ENCODE measurements around the gene ZNF207.
"Not testable (repeated sequence)": the region's sequence is repeated elsewhere in the genome, so short reads cannot be mapped to it uniquely, and the experiment has no call there.

ZNF207 gene

DNA sequence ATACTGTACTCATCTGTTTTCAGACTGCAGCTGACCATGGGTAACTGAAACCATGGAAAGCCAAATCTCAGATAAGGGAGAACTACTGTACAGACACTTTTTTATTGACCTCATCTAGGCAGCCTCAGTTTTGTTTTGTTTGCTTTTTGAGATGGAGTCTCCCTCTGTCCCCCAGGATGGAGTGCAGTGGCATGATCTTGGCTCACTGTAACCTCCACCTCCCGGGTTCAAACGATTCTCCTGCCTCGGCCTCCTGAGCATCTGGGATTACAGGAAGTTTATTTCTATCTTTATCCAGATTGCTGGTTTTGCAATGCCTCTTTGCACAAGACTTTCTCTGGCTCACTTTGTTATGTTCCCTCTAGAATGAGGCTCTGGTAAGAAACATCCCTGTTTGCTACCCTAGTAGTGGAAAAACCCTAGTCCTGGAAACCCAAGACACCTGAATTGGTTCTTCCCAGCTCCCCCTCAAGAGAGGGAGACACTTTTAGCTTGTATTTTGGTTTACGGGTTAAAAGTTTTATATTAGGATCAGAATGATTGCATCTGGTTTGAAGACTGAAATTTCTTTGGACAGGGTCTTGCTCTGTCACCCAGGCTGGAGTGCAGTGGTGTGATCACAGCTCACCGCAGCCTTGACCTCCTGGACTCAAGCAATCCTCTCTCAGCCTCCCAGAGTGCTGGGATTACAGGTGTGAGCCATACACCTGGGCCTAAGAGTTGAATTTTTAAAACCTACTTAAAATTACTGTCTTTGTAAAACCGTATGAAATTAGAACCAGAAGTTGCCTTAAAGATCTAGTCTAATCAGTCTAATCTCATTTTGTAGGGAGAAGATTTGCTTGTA lies 38.9 kb downstream of the ZNF207 start:
- no peak for DNase-seq (ENCODE audit: low read depth, low spot score)
- no peak for TF ChIP-seq SUZ12 (IDR thresholded peaks at IDR 0.05; ENCODE audit: extremely low read depth, insufficient read depth, insufficient read length)
- no peak for TF ChIP-seq YY1 (IDR thresholded peaks at IDR 0.05; ENCODE audit: insufficient read depth, insufficient read length)
- no peak for TF ChIP-seq ZNF274 (IDR thresholded peaks at IDR 0.05; ENCODE audit: low read depth, low read length)
- H3K27me3 ChIP-seq (ENCODE audit: insufficient read depth, insufficient read length) = no peaks in the 10 kb centered on the region
- no peaks in the 10 kb centered on the region for H3K36me3 ChIP-seq (ENCODE audit: insufficient read depth, insufficient read length, low read length)
- no peak overlapping the region for H3K9ac ChIP-seq (ENCODE audit: insufficient read length, low read depth)
- H3K9me3 ChIP-seq (ENCODE audit: insufficient read depth, low read length) = no peaks in the 10 kb centered on the region
- no peaks in the 10 kb centered on the region for H3K4me1 ChIP-seq (ENCODE audit: insufficient read depth, insufficient read length)
- H3K4me3 ChIP-seq (ENCODE audit: insufficient read length, low read depth) = no peak overlapping the region

DNA sequence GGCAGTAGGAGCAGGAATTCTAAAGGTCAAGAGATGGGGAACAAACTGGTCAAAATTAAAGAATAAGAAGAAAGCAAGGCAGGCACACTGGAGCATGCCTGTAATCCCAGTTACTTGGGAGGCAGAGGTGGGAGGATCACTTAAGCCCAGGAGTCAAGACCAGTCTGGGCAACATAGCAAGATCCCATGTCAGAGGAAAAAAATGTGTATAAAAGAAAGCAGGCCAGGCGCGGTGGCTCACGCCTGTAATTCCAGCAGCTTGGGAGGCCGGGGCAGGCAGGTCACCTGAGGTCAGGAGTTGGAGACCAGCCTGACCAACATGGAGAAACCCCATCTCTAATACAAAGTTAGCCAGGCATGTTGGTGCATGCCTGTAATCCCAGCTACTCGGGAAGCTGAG lies 43.9 kb downstream of the ZNF207 start:
- no peaks in the 10 kb centered on the region for H3K9me3 ChIP-seq (ENCODE audit: insufficient read depth, low read length)
- no peak overlapping the region for H3K4me3 ChIP-seq (ENCODE audit: insufficient read length, low read depth)
- H3K9ac ChIP-seq (ENCODE audit: insufficient read length, low read depth) = no peak overlapping the region
- peaks cover 2% of the 10 kb centered on the region for H3K4me1 ChIP-seq (ENCODE audit: insufficient read depth, insufficient read length)
- H3K27me3 ChIP-seq (ENCODE audit: insufficient read depth, insufficient read length) = no peaks in the 10 kb centered on the region
- TF ChIP-seq SUZ12 (IDR thresholded peaks at IDR 0.05; ENCODE audit: extremely low read depth, insufficient read depth, insufficient read length) (no peak), YY1 (IDR thresholded peaks at IDR 0.05; ENCODE audit: insufficient read depth, insufficient read length) (no peak), ZNF274 (IDR thresholded peaks at IDR 0.05; ENCODE audit: low read depth, low read length) (no peak)
- no peaks in the 10 kb centered on the region for H3K36me3 ChIP-seq (ENCODE audit: insufficient read depth, insufficient read length, low read length)
- DNase-seq (ENCODE audit: low read depth, low spot score) = no peak

DNA sequence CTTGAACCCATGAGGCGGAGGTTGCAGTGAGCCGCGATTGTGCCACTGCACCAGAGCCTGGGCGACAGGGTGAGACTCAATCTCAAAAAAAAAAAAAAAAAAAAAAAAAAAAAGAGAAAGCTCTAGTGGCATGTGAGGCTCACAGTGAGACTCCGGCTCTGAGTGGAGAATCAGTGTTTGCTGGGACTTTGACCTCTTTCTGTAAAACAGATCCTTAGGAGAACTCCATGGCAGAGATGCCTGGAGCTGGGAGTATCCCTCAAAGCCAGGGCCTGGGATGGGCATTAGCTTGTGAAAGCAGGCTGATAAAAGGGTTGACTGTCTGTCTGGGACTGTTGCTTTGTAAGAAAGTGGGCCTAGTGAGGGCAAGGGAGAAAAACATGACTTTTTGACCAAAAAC lies 46.4 kb downstream of the ZNF207 start:
- no peaks in the 10 kb centered on the region for H3K9me3 ChIP-seq (ENCODE audit: insufficient read depth, low read length)
- H3K4me1 ChIP-seq (ENCODE audit: insufficient read depth, insufficient read length) = peaks cover 2% of the 10 kb centered on the region
- no peak for TF ChIP-seq YY1 (IDR thresholded peaks at IDR 0.05; ENCODE audit: insufficient read depth, insufficient read length)
- TF ChIP-seq ZNF274 (IDR thresholded peaks at IDR 0.05; ENCODE audit: low read depth, low read length) = no peak
- TF ChIP-seq SUZ12 (IDR thresholded peaks at IDR 0.05; ENCODE audit: extremely low read depth, insufficient read depth, insufficient read length) = no peak
- H3K4me3 ChIP-seq (ENCODE audit: insufficient read length, low read depth) = no peak overlapping the region
- no peak overlapping the region for H3K9ac ChIP-seq (ENCODE audit: insufficient read length, low read depth)
- DNase-seq (ENCODE audit: low read depth, low spot score) = no peak
- no peaks in the 10 kb centered on the region for H3K36me3 ChIP-seq (ENCODE audit: insufficient read depth, insufficient read length, low read length)
- H3K27me3 ChIP-seq (ENCODE audit: insufficient read depth, insufficient read length) = no peaks in the 10 kb centered on the region

DNA sequence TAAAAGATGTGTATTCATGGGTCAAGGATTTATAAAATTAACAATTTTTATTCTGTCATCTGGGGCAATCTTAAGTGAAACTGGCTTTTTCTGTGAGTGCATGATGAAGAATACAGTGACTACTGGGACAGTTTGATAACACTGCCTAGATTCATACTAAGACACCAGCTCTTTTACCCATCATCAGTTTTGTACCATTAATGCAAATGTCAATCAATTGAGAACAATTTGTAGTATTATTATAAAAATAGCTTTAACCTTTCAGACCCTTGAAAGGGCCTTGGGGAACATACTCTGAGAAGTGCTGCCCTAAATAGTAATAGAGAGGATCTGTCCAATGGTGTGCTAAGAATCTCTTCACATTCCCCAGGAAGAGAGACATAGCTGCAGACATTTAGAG lies 49.0 kb downstream of the ZNF207 start:
- no peaks in the 10 kb centered on the region for H3K27me3 ChIP-seq (ENCODE audit: insufficient read depth, insufficient read length)
- H3K9ac ChIP-seq (ENCODE audit: insufficient read length, low read depth) = no peak overlapping the region
- TF ChIP-seq ZNF274 (IDR thresholded peaks at IDR 0.05; ENCODE audit: low read depth, low read length) (no peak), SUZ12 (IDR thresholded peaks at IDR 0.05; ENCODE audit: extremely low read depth, insufficient read depth, insufficient read length) (no peak), YY1 (IDR thresholded peaks at IDR 0.05; ENCODE audit: insufficient read depth, insufficient read length) (no peak)
- H3K4me1 ChIP-seq (ENCODE audit: insufficient read depth, insufficient read length) = peaks cover 2% of the 10 kb centered on the region
- no peak for DNase-seq (ENCODE audit: low read depth, low spot score)
- H3K4me3 ChIP-seq (ENCODE audit: insufficient read length, low read depth) = no peak overlapping the region
- H3K9me3 ChIP-seq (ENCODE audit: insufficient read depth, low read length) = no peaks in the 10 kb centered on the region
- H3K36me3 ChIP-seq (ENCODE audit: insufficient read depth, insufficient read length, low read length) = no peaks in the 10 kb centered on the region

DNA sequence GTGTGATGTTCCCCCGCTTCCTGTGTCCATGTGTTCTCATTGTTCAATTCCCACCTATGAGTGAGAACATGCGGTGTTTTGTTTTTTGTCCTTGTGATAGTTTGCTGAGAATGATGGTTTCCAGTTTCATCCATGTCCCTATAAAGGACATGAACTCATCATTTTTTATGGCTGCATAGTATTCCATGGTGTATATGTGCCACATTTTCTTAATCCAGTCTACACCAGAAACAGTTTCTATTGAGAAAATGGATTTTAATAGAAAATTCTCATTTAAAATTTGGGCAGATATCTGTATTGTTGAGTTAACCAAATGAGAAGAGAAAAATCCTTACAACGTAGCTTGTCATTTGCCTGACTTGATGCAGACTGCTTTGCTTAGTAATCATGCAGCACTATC lies 60.1 kb downstream of the ZNF207 start:
- H3K36me3 ChIP-seq (ENCODE audit: insufficient read depth, insufficient read length, low read length); H3K4me3 ChIP-seq (ENCODE audit: insufficient read length, low read depth); H3K9ac ChIP-seq (ENCODE audit: insufficient read length, low read depth); H3K4me1 ChIP-seq (ENCODE audit: insufficient read depth, insufficient read length); H3K9me3 ChIP-seq (ENCODE audit: insufficient read depth, low read length); DNase-seq (ENCODE audit: low read depth, low spot score); H3K27me3 ChIP-seq (ENCODE audit: insufficient read depth, insufficient read length): not testable (repeated sequence)

DNA sequence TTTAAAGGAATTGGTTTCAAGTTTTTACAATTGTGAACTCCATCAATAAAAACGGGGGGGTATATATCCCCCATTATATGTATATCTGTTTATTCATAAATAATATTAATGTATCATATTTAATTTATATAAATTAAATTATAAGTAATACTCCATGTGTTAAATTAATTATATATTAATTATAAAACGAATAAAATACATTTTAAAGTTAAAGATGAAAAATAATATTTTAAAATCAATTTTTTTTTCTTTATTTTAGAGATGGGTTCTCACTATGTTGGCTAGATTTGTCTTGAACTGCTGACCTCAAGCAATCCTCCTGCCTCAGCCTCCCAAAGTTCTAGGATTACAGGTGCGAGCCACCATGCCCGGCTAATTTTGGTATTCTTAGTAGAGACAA lies 76.9 kb downstream of the ZNF207 start:
- H3K27me3 ChIP-seq (ENCODE audit: insufficient read depth, insufficient read length) = no peaks in the 10 kb centered on the region
- H3K9ac ChIP-seq (ENCODE audit: insufficient read length, low read depth) = no peak overlapping the region
- DNase-seq (ENCODE audit: low read depth, low spot score) = no peak
- H3K4me3 ChIP-seq (ENCODE audit: insufficient read length, low read depth) = no peak overlapping the region
- H3K4me1 ChIP-seq (ENCODE audit: insufficient read depth, insufficient read length) = no peaks in the 10 kb centered on the region
- peaks cover 23% of the 10 kb centered on the region; the same call in 1 of the 2 replicates for H3K9me3 ChIP-seq (ENCODE audit: insufficient read depth, low read length)
- H3K36me3 ChIP-seq (ENCODE audit: insufficient read depth, insufficient read length, low read length) = no peaks in the 10 kb centered on the region
- TF ChIP-seq YY1 (IDR thresholded peaks at IDR 0.05; ENCODE audit: insufficient read depth, insufficient read length) (no peak), SUZ12 (IDR thresholded peaks at IDR 0.05; ENCODE audit: extremely low read depth, insufficient read depth, insufficient read length) (no peak), ZNF274 (IDR thresholded peaks at IDR 0.05; ENCODE audit: low read depth, low read length) (no peak)

DNA sequence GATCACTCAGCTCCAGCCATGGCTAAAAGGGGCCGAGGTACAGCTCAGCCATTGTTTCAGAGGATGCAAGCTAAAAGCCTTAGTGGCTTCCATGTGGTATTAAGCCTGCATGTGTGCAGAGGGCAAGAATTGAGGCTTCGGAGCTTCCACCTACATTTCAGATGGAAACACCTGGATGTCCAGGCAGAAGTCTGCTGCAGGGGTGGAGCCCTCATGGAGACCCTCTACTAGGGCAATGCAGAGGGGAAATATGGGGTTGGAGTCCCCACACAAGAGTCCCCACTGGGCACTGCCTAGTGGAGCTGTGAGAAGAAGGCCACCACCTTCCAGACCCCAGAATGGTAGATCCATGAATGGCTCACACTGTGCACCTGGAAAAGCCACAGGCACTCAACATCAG lies 79.6 kb downstream of the ZNF207 start:
- H3K4me3 ChIP-seq (ENCODE audit: insufficient read length, low read depth) = no peak overlapping the region
- TF ChIP-seq ZNF274 (IDR thresholded peaks at IDR 0.05; ENCODE audit: low read depth, low read length) (no peak), YY1 (IDR thresholded peaks at IDR 0.05; ENCODE audit: insufficient read depth, insufficient read length) (no peak), SUZ12 (IDR thresholded peaks at IDR 0.05; ENCODE audit: extremely low read depth, insufficient read depth, insufficient read length) (no peak)
- H3K27me3 ChIP-seq (ENCODE audit: insufficient read depth, insufficient read length) = no peaks in the 10 kb centered on the region
- H3K36me3 ChIP-seq (ENCODE audit: insufficient read depth, insufficient read length, low read length) = no peaks in the 10 kb centered on the region
- no peaks in the 10 kb centered on the region for H3K4me1 ChIP-seq (ENCODE audit: insufficient read depth, insufficient read length)
- no peak for DNase-seq (ENCODE audit: low read depth, low spot score)
- peaks cover 23% of the 10 kb centered on the region; the same call in 1 of the 2 replicates for H3K9me3 ChIP-seq (ENCODE audit: insufficient read depth, low read length)
- H3K9ac ChIP-seq (ENCODE audit: insufficient read length, low read depth) = no peak overlapping the region
